ENCODE results near the gene SLC45A3.
A peak's percentile ranks its signal among the peaks of the same experiment; 100 is the strongest.

The SLC45A3 gene

GRCh38 chr1:205706601-205707502 lies 26.5 kb upstream of the SLC45A3 start:
- H3K27ac ChIP-seq, result peak overlapping the region; percentile 91
- TF ChIP-seq ZFX (IDR thresholded peaks at IDR 0.05; ENCODE audit: borderline replicate concordance) (no peak), CTCF (IDR thresholded peaks at IDR 0.05) (no peak)

DNA sequence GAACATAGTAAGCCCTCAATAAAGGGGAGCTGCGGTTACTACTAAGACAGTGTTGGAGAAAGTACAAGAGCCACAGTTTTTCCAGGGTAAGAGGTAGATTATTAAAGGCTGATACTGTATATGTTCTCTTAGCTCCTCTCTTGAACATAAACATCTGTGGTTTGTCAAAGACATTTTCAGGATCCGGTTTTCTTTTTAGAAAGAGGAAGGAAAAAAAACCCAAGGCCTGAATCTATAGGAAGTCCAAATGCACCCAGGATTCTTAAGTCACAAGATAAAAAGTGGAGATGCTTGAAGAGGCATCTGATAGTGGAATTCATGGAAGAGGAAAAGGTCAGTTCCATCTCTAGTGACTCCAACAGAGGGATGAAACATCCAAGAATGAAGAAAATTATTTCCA lies 24.6 kb upstream of the SLC45A3 start:
- TF ChIP-seq CTCF (IDR thresholded peaks at IDR 0.05) (no peak), ZFX (IDR thresholded peaks at IDR 0.05; ENCODE audit: borderline replicate concordance) (no peak)
- H3K27ac ChIP-seq, result peak overlapping the region; percentile 91

GRCh38 chr1:205703072-205703471 lies 22.8 kb upstream of the SLC45A3 start:
- H3K27ac ChIP-seq, result peak overlapping the region; percentile 91
- TF ChIP-seq ZFX (IDR thresholded peaks at IDR 0.05; ENCODE audit: borderline replicate concordance) (no peak), CTCF (IDR thresholded peaks at IDR 0.05) (no peak)

- no peak for TF ChIP-seq ZFX (IDR thresholded peaks at IDR 0.05; ENCODE audit: borderline replicate concordance)
- no peak for TF ChIP-seq CTCF (IDR thresholded peaks at IDR 0.05)
- H3K27ac ChIP-seq, result peak overlapping the region; percentile 91
These were observed 21.6 kb upstream of the SLC45A3 start for GRCh38 chr1:205701891-205702290.

DNA sequence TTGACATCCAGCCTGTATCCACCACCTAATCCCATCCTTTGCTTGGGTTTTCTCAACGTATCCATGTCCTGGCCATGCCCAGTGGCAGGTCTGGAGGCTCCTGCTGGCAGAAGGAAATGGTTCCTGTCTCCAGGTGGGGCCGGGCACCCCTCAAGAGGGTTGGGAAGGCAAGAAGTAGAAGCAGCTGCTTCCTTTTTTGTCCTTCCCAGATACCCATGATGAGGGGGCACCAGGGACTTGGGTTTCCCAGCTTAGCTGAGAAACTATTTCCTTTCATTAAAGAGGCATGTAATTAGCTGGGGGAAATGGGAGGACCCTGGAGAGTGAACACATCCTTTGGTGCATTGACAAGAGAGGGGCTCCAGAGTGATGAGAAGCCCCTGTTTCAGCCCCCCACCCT lies 21.1 kb upstream of the SLC45A3 start:
- peak overlapping the region; percentile 91 for H3K27ac ChIP-seq
- TF ChIP-seq CTCF (IDR thresholded peaks at IDR 0.05) (no peak), ZFX (IDR thresholded peaks at IDR 0.05; ENCODE audit: borderline replicate concordance) (no peak)

DNA sequence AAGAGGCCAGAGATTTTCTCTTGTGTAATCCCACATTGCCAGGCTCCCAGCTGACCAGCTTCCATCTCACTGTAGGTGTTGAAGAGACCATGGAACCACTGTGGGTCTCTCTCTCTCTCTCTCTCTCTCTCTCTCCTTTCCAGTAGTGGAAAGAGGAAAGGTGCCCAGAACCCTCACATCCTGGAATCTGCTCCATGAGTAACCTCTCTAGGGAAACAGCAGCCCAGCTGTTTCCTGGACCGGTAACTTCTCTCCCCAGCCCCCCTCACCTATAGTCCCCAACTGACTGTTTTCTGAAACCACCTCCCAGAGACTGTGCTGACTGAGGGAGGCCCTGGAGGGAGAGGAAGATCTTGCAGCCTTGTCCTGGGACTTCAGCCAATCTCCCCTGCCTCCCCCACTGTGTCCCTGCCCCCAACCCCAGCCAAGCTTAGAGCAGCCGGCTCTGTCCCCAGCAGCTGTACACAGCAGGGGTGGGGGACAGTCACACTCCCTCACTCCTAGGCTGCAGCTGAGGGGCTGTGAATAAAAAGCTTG lies 20.6 kb upstream of the SLC45A3 start:
- H3K27ac ChIP-seq, result peak overlapping the region; percentile 91
- TF ChIP-seq ZFX (IDR thresholded peaks at IDR 0.05; ENCODE audit: borderline replicate concordance) (no peak), CTCF (IDR thresholded peaks at IDR 0.05) (no peak)

DNA sequence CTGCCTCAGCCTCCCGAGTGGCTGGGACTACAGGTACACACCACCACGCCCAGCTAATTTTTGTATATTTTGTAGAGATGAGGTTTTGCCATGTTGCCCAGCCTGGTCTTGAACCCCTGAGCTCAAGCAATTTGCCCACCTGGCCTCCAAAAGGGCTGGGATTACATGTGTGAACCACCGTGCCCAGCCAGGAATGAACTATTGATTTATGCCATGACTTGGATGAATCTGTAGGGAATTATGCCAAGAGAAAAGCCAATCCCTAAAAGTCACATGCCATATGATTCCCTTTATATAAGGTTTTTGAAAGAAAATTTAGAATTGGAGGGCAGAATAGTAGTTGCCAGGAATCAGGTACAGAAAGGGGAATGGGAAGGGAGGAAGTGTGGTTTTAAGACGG lies 19.1 kb upstream of the SLC45A3 start:
- TF ChIP-seq CTCF (IDR thresholded peaks at IDR 0.05) (no peak), ZFX (IDR thresholded peaks at IDR 0.05; ENCODE audit: borderline replicate concordance) (no peak)
- H3K27ac ChIP-seq, result peak overlapping the region; percentile 91
